ENCODE results near the gene DOCK4.

GRCh38 chr7:111836592-111836991, 369.6 kb downstream of the DOCK4 start:
- TF ChIP-seq EZH2 (IDR thresholded peaks at IDR 0.05; ENCODE audit: insufficient read depth, low read length) (no peak), CTCF (IDR thresholded peaks at IDR 0.05; ENCODE audit: insufficient read depth, low read depth, low read length) (no peak)
